B cell (primary cell): Measurements from ENCODE around the gene ZDHHC17. TPM values are rescaled to one million over a fixed set of nuclear protein-coding genes. Genes with fewer than 3 reads are reported as not detected.

Source experiments
- ATAC-seq: fragments of 200-7000 bp; cut with Tn5 transposase; one replicate; pipeline ENCODE4 v1.10.0; 2021; ENCODE audit warnings: low read depth, mild to moderate bottlenecking, moderate number of reproducible peaks, moderate library complexity
- CTCF ChIA-PET: fragments of 350-600 bp; sonication (Branson Sonifier 250); formaldehyde crosslinking; loops from one replicate; lab custom pipeline; 2021; ENCODE audit warnings: antibody characterized with exemption, inconsistent platforms; lab: Charles Lee
- POLR2A ChIA-PET: fragments of 350-600 bp; sonication (Branson Sonifier 250); formaldehyde crosslinking; loops from one replicate; lab custom pipeline; 2021; ENCODE audit warnings: antibody characterized with exemption; lab: Charles Lee
- DNase-seq: peaks from one replicate; pipeline ENCODE4 v3.0.0; 2013
- H2AFZ ChIP-seq: 2 replicates; pipeline ENCODE4 v1.6.1; 2012; ENCODE audit warnings: mild to moderate bottlenecking, low read depth, low read length; ENCODE audit not compliant: insufficient read depth, poor library complexity, severe bottlenecking
- H3K27ac ChIP-seq, 2 donors: 1 replicate in 1 of 2; 2 replicates in 1 of 2; pipeline ENCODE4 v1.5.1; 2012 to 2013; ENCODE audit warnings: low read length in 2 of 2, mild to moderate bottlenecking in 2 of 2, moderate library complexity in 1 of 2
- H3K27me3 ChIP-seq, 4 experiments: fragments of 200-600 bp in 1 of 4; sonication (generic) in 1 of 4; replicated peaks in 1 of 4; 1 replicate in 2 of 4; 2 replicates in 2 of 4; pipeline versions ENCODE4 v1.6.1 to v1.7.0; 2013 to 2016; ENCODE audit warnings: low read length in 3 of 4, mild to moderate bottlenecking in 2 of 4, mixed read lengths in 1 of 4, moderate library complexity in 1 of 4; ENCODE audit not compliant: insufficient read depth in 4 of 4, control insufficient read depth in 3 of 4; ENCODE audit errors: control extremely low read depth in 1 of 4
- H3K36me3 ChIP-seq, 2 experiments: replicated peaks in 1 of 2; 1 replicate in 1 of 2; 2 replicates in 1 of 2; pipeline versions ENCODE4 v1.6.1 to v1.7.1; 2013; ENCODE audit warnings: low read length in 1 of 2; ENCODE audit not compliant: insufficient read depth in 2 of 2, control insufficient read depth in 1 of 2; ENCODE audit errors: control extremely low read depth in 1 of 2, extremely low read depth in 1 of 2
- H3K4me1 ChIP-seq, 2 donors: fragments of 200-600 bp in 1 of 2; sonication (generic) in 1 of 2; 1 replicate in 1 of 2; 2 replicates in 1 of 2; pipeline versions ENCODE4 v1.5.1 to v1.6.1; 2013 to 2017; ENCODE audit warnings: low read length in 2 of 2; ENCODE audit not compliant: control insufficient read depth in 2 of 2, insufficient read depth in 2 of 2
- H3K4me2 ChIP-seq: replicated peaks from 2 replicates; pipeline ENCODE3; 2012; ENCODE audit warnings: mild to moderate bottlenecking, low read depth, low read length; ENCODE audit not compliant: poor library complexity, severe bottlenecking
- H3K4me3 ChIP-seq, 5 experiments: fragments of 200-600 bp in 1 of 5; sonication (generic) in 1 of 5; 1 replicate in 3 of 5; 2 replicates in 2 of 5; pipeline versions ENCODE4 v1.5.1 to v1.7.0; 2011 to 2016; ENCODE audit warnings: low read length in 4 of 5, mild to moderate bottlenecking in 4 of 5, low read depth in 2 of 5, control low read depth in 1 of 5, moderate library complexity in 1 of 5; ENCODE audit not compliant: insufficient read depth in 1 of 5; ENCODE audit errors: control extremely low read depth in 1 of 5, extremely low read depth in 1 of 5
- H3K79me2 ChIP-seq: fragments of 200-600 bp; sonication (generic); one replicate; pipeline ENCODE4 v1.6.0; 2016; ENCODE audit warnings: low read length; ENCODE audit not compliant: control insufficient read depth, insufficient read depth
- H3K9ac ChIP-seq: fragments of 200-600 bp; sonication (generic); 2 replicates; pipeline ENCODE4 v1.6.1; 2017; ENCODE audit warnings: mild to moderate bottlenecking, low read length, moderate library complexity
- H3K9me3 ChIP-seq, 3 donors: one replicate each; pipeline versions ENCODE4 v1.6.1 to v1.7.1; 2013; ENCODE audit warnings: low read length in 2 of 3; ENCODE audit not compliant: control insufficient read depth in 2 of 3, insufficient read depth in 1 of 3; ENCODE audit errors: control extremely low read depth in 1 of 3
- H4K20me1 ChIP-seq: 2 replicates; pipeline ENCODE4 v1.6.0; 2012; ENCODE audit warnings: mild to moderate bottlenecking, low read length; ENCODE audit not compliant: insufficient read depth, control insufficient read depth, poor library complexity, severe bottlenecking
- H3K27ac Mint-ChIP-seq: one replicate; pipeline ENCODE4 v1.8.0; 2021; ENCODE audit warnings: mixed read lengths
- H3K27me3 Mint-ChIP-seq: one replicate; pipeline ENCODE4 v1.8.0; 2021; ENCODE audit warnings: mixed read lengths
- H3K4me1 Mint-ChIP-seq: one replicate; pipeline ENCODE4 v1.8.0; 2021; ENCODE audit warnings: mixed read lengths
- H3K4me3 Mint-ChIP-seq: one replicate; pipeline ENCODE4 v1.8.0; 2021; ENCODE audit warnings: mixed read lengths
- H3K9me3 Mint-ChIP-seq: one replicate; pipeline ENCODE4 v1.8.0; 2022; ENCODE audit warnings: mixed read lengths; ENCODE audit not compliant: insufficient read depth
- EZH2 ChIP-seq: IDR thresholded peaks from 2 replicates; pipeline ENCODE4 v1.6.1; 2012; ENCODE audit warnings: borderline replicate concordance, low read depth, mild to moderate bottlenecking, moderate library complexity, low read length; ENCODE audit not compliant: insufficient read depth, poor library complexity, severe bottlenecking
- WGBS: methylation state at CpG from one replicate; pipeline ENCODE4 v1.1.5; 2013; ENCODE audit warnings: missing lambda C conversion rate; ENCODE audit not compliant: insufficient coverage; 5-methylcytosine and 5-hydroxymethylcytosine counted together
- intact Hi-C: fragments of 100-400 bp; cut with micrococcal nuclease; formaldehyde crosslinking; loops from one replicate; pipeline ENCODE4 v1.10.0; 2022
- polyA plus RNA-seq: library from polyadenylated mRNA; depleted of rRNA; stranded (reverse); fragments of >200 nt; gene quantifications from 2 replicates; pipeline ENCODE4 v1.2.3, GENCODE V29; 2012
- total RNA-seq, 2 donors: library from RNA; stranded (reverse); fragments of 120-200 nt in 1 of 2; gene quantifications; 1 replicate in 1 of 2; 2 replicates in 1 of 2; pipeline versions ENCODE4 v1.2.3 to v1.2.4, GENCODE V29; 2013 to 2022
- TF ChIP-seq, protein P1 (sequence below): fragments of 200-600 bp; IDR thresholded peaks from one replicate; pipeline ENCODE4 v1.8.0; 2022; ENCODE audit warnings: antibody characterized with exemption, mild to moderate bottlenecking

Gene ZDHHC17
- total and polyA plus RNA-seq, 2 donors (not counting 1 experiment from before 2014, with no cell fraction given), result 26.1 to 75.0 TPM

DNA sequence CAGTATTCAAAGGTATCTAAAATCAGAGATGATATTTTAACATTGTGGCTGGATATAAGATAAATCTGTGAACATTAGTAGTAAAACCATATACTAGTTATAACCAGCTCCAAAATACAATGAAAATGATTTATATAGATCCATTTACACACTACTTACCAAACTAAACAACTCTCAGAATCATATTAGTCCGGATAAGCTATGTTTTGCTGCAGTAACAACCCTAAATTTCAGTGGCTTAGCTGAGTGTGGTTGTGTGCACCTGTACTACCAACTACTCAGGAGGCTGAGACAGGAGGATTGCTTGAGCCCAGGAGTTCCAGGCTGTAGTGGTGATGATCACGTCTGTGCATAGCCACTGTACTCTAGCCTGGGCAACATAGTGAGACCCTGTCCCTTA lies 23.8 kb downstream of the ZDHHC17 start:
- POLR2A ChIA-PET, result no interaction called here
- intact Hi-C loops, result loop anchor here (2.0 to 5.0 kb wide), 2 partner anchors 13 to 35 kb away; no protein-coding TSS in a partner anchor
- peaks cover 51% of the 10 kb centered on the region for H4K20me1 ChIP-seq

More for the DNA sequence above, 23.8 kb downstream of the ZDHHC17 start:
- peaks cover 0 to 3% of the 10 kb centered on the region in 2 experiments for H3K36me3 ChIP-seq
- H3K27me3 ChIP-seq, result no peaks in the 10 kb centered on the region
- ATAC-seq (no peak), DNase-seq (no peak)
- H3K27ac Mint-ChIP-seq, result no peak overlapping the region
- CTCF ChIA-PET, result interaction anchor here (1.0 to 2.1 kb wide), 4 partner anchors 10 to 168 kb away, joined by 3 to 6 read pairs (median 4); no protein-coding TSS in a partner anchor
- WGBS, result no CpG with 5 or more reads among the region's 2 CpGs
- H3K4me3 ChIP-seq, result no peak overlapping the region
- peaks cover 10 to 12% of the 10 kb centered on the region in 2 donors for H3K4me1 ChIP-seq
- peaks cover 81% of the 10 kb centered on the region for H3K79me2 ChIP-seq
- no peak overlapping the region for H3K27ac ChIP-seq
- no peak overlapping the region for H2AFZ ChIP-seq
- H3K9me3 Mint-ChIP-seq, result no peaks in the 10 kb centered on the region
- H3K4me1 Mint-ChIP-seq, result peaks cover 38% of the 10 kb centered on the region
- H3K4me3 Mint-ChIP-seq, result no peak overlapping the region
- no peaks in the 10 kb centered on the region for H3K27me3 Mint-ChIP-seq
- H3K9ac ChIP-seq, result no peak overlapping the region
- TF ChIP-seq, protein P1, sequence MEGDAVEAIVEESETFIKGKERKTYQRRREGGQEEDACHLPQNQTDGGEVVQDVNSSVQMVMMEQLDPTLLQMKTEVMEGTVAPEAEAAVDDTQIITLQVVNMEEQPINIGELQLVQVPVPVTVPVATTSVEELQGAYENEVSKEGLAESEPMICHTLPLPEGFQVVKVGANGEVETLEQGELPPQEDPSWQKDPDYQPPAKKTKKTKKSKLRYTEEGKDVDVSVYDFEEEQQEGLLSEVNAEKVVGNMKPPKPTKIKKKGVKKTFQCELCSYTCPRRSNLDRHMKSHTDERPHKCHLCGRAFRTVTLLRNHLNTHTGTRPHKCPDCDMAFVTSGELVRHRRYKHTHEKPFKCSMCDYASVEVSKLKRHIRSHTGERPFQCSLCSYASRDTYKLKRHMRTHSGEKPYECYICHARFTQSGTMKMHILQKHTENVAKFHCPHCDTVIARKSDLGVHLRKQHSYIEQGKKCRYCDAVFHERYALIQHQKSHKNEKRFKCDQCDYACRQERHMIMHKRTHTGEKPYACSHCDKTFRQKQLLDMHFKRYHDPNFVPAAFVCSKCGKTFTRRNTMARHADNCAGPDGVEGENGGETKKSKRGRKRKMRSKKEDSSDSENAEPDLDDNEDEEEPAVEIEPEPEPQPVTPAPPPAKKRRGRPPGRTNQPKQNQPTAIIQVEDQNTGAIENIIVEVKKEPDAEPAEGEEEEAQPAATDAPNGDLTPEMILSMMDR, result no peak
- TF ChIP-seq EZH2, result no peak
- peaks cover 0 to 9% (median 5%) of the 10 kb centered on the region in 3 donors for H3K9me3 ChIP-seq
- no peak overlapping the region for H3K4me2 ChIP-seq
